SU-DHL-6 (cell line): ENCODE measurements around the gene NME9.

Source experiments
- CTCF ChIP-seq: fragments of 200-600 bp; sonication (generic); IDR thresholded peaks from one replicate; pipeline ENCODE4 v1.5.1; 2017; ENCODE audit warnings: antibody characterized with exemption, mild to moderate bottlenecking, low read length, moderate library complexity; ENCODE audit not compliant: insufficient read depth, poor library complexity, severe bottlenecking
- EZH2phosphoT487 ChIP-seq: fragments of 200-600 bp; sonication (generic), shearing (Covaris generic); conservative IDR thresholded peaks from 2 replicates; pipeline ENCODE4 v1.6.1; 2018; ENCODE audit warnings: mild to moderate bottlenecking, antibody characterized with exemption, low read length, moderate library complexity, mixed read lengths

- TF ChIP-seq CTCF, result no peak
- no peak for TF ChIP-seq EZH2phosphoT487
Measured at GRCh38 chr3:138297876-138298275, 31.8 kb downstream of the NME9 start.
